GF-D8 (cell line): Measurements from ENCODE around the gene CD33.

Source experiments
- DNase-seq: peaks from one replicate; lab custom pipeline; 2025; lab: John Stamatoyannopoulos, UW

Gene CD33

DNA sequence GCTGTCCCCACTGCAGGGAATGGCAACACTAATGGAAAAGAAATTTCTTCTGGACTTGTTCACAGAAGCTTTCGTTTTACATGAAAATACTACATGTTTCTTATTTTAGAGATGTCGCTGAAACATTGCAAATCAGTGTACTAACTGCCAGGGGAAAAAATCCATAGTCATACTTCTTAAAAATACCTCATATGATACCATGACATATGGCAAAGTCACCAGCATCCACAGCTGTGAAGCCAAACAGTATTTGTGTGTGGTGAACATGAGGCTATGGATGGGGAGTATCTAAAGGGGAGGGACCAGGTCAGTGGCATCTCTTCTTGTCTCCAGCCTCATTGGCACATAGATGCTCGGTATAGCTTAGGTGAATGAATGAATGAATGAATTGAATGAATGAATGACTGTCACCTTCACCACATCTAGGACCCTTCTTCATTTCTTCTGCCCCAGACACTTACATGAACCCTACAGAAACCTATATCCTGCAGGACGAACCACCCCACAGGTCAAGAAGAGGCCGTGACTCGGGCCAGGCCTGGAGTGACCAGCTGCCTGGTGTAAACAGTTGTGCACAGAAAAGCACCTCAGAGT is 14.6 kb upstream of the CD33 start:
- no peak for DNase-seq

DNA sequence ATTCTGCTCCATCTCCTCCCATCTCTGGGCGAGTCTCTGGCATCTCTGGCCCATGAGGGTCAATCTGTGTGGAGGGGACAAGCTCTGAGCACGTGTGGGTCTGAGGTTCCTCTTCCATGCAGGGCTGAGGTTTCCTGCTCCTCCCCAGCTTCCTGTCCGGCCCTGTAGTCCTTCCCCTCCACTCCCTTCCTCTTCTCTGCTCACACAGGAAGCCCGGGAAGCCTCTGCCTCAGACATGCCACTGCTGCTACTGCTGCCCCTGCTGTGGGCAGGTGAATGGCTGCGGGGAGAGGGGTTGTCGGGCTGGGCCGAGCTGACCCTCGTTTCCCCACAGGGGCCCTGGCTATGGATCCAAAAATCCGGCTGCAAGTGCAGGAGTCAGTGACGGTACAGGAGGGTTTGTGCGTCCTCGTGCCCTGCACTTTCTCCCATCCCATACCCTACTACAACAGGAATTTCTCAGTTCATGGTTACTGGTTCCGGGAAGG is 14.0 kb upstream of the CD33 start:
- peak; percentile 74 for DNase-seq

DNA sequence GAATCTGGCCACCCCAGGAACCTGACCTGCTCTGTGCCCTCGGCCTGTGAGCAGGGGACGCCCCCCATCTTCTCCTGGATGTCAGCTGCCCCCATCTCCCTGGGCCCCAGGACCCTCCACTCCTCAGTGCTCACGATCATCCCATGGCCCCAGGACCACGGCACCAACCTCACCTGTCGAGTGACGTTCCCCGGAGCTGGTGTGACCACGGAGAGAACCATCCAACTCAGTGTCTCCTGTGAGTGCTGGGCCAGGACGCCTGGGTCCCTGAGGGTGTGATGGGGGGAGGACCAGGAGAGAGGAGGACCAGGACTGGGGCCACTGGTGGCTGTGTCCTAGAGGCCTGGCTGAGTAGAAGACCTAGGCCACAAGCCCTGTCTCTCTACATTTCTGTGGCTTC is 13.0 kb upstream of the CD33 start:
- DNase-seq: no peak

DNA sequence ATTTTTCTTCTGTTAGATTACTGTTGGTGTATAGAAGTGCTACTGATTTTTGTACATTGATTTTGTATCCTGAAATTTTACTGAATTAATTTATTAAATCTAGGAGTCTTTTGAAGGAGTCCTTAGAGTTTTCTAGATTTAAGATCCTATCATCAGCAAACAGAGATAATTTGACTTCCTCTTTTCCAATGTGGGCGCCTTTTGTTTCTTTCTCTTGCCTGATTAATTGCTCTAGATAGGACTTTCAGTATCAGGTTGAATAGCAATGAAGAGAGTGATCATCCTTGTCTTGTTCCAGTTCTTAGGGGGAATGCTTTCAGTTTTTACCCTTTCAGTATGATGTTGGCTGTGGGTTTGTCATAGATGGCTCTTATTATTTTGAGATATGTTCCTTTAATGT is 5.6 kb upstream of the CD33 start:
- peak; percentile 33 for DNase-seq

DNA sequence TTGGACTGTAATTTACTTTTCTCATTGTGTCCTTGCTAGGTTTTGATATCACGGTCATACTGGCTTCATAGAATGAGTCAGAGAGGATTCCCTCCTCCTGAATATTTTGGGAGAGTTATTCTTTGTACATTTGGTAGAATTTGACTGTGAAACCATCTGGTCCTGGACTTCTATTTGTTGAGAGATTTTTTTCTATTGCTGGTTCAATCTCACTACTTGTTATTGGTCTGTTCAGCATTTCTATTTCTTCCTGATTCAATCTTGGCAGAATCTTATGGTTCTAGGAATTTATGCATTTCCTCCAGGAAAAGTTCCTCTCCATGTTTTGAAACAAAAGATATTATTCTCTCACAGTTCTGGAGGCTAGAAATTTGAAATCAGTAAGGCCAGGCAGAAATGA is 4.9 kb upstream of the CD33 start:
- DNase-seq: no peak

DNA sequence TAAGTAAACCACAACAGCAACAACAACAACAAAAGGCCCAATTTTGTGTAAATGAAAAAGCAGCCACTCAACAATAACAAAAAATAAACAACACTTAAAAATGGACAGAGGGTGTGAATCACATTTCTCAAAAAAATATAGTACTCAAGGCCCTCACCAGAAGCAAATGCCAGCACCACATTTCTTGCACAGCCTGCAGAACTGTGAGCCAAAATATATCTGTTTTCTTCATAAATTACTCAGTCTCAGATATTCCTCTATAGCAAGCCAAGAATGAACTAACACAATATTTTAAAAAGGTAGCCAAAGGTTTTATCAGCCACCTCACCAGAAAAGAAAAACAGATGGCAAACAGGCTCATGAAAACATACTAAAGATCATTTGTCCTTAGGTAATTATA is 3.9 kb upstream of the CD33 start:
- DNase-seq: no peak

DNA sequence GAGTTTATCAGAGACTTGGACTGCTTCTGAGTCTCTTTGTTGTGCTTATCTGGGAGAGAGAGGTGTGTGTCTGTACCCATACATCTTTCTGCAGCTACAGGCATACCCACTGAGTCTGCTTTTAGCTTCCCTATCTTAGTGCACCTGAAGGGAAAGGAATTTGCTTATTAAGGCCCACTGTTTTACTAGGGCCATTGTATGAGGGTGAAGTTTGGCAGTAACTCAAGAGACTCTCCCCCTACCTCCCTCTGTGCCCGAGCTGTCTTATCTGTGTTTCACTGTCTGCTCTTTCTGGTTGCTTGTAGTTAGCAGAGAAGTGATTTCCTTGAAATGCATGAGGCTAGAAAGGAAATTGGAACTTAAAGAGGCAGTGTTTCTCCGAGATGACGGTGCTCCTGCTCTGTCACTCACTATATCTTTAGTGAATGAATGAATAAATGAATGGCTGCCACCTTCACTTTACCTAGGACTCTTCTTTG is 678 bp upstream of the CD33 start:
- DNase-seq: peak; percentile 24

DNA sequence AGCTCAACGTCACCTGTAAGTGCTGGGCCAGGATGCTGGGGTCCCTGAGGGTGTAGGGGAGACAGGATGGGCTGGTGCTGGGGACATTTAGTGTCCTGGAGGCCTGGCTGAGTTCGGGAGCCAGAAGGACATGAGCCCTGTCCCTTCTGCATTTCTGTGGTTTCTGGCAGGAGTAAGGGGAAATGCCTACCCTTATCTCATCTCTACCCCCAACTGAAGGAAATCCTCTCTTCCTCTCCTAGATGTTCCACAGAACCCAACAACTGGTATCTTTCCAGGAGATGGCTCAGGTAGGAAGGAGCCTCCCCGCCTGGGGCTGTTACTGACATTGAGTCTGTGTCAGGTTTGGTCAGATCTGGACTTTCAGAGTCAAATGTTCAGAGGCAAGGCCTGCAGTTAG is 1.2 kb downstream of the CD33 start:
- DNase-seq: peak; percentile 69

DNA sequence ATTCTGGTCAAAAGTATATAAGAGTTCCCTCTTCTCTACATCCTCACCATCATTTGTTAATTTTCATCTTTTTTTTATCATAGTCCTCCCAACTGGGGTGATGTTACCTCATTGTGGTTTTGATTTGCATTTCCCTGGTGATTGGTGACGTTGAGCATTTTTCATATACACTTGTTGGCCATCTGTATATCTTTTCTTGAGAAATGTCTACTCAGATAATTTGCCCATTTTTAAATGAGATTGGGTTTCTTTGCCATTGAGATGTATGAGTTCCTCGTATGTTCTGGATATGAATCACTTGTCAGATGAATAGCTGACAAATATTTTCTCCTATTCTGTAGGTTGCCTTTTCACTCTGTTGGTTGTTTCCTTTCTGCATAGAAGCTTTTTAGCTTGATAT is 2.4 kb downstream of the CD33 start:
- no peak for DNase-seq

DNA sequence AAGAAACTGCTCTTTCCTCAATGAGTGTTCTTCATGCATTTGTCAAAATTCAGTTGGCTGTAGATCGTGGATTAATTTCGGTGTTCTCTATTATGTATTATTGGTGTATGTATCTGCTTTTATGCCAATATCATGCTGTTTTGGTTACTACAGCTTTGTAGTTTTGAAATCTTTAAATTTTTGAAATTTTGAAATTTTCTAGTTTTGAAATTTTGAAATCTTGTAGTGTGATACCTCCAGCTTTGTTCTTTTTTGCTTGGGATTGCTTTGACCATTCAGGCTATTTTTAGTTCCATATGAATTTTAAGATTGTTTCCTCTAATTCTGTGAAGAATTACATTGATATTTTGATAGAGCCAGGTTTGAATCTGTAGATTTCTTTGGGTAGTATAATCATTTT is 3.1 kb downstream of the CD33 start:
- DNase-seq: no peak

DNA sequence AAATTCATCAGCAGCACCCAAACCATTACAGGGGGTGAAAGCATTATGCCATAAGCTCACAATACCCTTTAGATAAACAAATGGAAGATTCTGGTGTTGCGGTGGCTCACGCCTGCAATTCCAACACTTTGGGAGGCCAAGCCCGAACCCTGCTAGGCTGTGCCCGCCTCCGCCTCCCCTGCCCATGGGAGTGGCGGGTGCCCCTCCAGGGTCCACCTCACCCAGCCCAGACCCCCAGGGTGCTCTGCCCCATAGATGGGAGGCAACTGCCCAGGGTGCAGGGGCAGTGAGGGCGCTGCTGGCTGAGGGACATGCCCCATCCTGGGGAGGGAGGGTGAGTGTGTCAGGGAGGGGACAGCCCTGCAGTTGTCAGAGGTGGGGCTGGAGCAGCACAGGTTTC is 16.0 kb downstream of the CD33 start:
- no peak for DNase-seq

DNA sequence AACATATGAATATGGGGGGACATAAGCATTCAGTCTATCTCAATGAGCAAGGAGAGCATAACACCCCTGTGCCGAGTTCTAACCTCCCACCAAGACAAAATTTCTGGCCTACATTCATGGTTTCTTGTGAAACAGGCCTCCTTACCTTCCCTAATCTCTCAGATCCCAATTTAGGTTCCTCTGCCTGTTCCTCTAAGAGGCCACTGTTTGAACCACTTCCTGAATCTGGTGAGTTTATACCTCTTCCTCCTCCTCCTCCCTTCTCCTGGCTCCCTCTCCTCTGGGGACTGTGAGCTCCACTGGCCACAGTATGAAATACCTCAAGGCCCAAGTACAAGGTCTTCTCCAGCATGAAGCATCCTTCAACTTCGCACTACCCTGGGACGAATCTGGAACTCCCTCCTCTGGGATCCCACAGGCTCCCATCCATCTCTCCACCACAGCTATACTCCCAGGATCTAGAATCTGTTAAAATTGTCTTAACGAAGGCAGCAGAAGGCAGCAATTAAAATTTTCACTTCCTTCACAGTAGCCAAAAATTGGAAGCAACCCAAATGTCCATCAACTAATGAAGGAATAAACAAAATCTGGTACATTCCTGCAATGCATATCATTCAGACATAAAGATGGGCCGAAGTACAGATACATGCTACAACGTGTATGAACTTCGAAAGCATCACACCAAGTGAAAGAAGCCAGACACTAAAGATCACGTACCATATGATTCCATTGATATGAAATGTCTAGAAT is 18.2 kb downstream of the CD33 start:
- peak; percentile 35 for DNase-seq

DNA sequence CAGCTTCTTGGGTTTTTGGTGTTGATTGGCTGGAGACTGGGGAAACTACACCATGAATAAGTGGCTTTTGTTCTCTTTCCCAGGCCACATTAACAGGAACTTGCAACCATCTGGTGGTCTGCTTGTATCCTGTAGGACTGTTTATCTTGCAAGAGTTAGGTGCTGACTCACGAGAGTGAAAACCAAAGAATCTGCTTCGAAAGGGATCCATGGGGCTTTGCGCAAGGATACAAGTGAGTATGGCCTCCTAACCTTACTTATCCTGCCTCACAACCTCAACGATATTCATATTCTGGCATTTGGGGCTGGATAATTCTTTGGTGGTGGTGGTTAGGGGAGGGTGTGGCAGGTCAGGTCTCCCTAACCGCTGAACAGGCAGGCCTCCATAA is 21.3 kb downstream of the CD33 start:
- DNase-seq: peak; percentile 92

DNA sequence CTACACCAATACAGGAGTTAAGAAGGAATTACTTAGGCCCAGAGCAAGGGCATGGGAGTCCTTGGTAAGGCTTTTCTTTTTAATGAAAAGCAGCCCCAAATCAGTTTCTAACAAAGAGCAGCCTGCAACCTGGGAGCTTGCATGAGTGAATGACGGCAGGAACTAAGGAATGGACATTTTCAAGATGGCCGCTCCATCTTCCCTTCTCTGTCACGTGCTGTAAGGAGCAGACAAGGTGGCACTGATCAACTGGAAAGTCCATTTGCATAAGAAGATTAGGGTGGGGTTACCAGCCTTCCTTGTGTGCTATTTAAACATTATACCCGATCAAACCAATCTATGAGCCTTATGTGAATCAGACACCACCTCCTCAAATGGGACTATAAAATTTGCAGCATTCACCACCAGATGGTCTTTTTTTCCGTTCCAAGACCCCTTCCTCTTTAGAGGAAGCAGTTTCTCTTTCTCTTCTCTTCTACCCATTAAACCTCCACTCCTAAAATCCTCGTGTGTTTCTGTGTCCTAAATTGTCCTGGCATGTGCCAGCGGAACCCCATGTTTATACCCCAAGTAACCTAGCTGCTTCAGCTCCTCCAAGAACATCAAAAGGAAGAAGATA is 23.2 kb downstream of the CD33 start:
- DNase-seq: no peak

DNA sequence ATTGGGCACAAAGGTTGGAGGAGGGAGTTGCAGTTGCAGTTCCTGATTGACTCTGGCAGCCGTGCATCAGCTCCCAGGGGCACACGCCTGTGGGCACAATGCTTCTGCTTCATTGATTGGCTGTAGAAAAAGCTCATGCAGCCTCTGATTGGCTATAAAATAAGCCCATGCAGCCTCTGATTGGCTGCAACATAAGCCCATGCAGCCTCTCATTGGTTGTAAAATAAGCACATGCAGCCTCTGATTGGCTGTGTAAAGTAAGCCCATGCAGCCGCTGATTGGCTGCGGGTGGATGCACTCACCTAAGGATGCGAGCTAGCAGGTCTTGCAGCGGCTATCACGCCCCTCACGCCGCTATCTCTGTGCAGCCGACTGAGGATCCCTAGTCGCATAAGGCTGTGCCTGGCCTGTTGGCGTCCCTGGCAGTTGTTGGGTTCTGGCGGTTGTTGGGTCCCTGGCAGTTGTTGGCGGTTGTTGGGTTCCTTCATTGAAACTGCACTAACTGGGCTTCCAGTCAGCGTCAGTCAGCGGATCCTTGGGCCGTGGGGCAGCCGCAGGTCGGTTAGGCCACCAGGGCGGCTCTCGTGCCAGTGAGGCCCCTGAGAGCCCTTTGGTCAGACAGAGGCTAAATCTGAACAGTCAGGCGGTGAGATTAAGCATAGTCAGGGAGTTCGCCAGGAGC is 26.0 kb downstream of the CD33 start, which contains the start of gene SIGLECL1:
SIGLECL1 (plus strand) TSS at position 295 of the 682 bp plus-strand sequence. CDS start 12,993 bp downstream, outside the sequence.
- DNase-seq: no peak

DNA sequence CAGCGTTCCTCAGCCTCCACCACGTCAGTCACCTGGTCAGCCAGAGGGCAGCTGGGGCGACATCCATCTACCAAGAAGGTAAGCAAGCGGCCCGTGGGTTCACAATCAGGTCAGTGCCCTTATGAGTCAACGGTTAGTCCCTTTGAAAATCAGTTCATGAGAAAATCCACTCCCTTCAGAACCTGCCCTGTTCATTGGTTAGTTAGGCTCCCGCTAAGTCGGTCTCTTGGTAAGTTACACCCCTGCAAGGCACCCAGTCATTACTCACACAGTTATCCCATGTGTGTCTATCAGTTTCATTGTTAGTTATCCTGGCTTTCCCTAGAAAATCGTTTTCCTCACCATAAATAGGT is 26.6 kb downstream of the CD33 start:
- DNase-seq: no peak

DNA sequence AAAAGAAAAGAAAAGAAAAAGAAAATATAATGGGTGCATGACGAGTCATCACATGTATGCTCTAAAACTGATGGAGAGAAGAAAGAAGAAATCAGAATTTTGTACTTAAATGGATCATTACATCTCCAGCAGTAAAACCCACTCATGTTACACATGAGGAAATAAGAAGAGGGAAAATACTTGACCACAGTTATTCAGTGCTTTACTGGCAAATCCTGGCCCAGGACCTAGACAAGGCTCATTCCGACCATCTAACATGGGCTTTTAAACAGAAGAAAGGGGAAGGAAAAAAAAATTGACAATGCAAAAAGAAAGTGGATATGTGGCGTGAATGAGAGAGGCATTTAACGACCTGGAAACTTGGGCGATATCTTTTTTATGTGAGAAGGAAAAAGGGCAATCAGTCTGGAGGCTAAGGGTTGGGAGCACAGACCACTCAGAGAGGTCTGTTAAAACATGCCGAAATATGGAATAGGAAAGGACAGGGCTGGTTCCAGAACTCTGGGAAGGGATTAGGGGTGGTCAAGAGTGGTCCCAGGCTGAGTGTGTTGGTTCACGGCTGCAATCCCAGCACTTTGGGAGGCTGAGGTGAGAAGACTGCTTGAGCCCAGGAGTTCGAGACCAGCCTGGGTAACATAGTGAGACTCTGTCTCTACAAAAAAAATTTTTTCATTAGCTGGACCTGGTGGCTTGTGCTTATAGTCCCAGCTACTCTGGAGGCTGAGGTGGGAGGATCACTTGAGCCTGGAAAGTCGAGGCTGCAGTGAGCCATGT is 27.6 kb downstream of the CD33 start:
- DNase-seq: no peak

DNA sequence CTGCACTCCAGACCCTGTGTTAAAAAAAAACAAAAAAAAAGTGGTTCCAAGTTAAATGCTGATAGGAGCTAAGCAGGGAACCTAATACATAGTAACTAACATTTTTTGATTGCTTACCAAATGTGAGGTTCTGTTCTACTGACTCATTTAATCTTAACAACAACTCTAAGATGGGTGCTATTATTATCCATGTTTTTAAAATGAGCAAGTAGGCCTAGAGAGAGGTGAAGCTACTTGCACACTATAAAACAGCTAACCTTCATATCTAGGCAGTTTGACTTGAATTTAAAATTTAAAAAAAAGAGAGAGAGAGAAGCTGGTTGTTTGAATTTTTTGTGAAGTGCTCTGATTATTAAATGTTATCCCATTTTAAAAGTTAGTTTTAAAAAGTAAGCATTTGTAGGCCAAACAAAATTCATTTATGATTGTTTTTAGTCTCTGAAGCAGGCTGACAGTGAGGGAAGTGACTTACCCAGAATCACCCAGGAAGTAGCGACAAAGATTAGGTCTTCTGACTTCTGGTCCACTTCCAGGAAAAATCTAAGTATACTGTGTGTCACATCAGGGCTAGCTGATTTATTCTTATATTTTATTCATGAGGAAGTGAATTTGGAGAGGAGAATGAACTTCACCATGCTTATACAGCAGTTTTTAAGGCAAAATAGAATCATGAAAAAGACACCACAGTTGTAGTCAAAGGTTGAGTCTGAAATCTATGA is 28.4 kb downstream of the CD33 start:
- peak; percentile 40 for DNase-seq

DNA sequence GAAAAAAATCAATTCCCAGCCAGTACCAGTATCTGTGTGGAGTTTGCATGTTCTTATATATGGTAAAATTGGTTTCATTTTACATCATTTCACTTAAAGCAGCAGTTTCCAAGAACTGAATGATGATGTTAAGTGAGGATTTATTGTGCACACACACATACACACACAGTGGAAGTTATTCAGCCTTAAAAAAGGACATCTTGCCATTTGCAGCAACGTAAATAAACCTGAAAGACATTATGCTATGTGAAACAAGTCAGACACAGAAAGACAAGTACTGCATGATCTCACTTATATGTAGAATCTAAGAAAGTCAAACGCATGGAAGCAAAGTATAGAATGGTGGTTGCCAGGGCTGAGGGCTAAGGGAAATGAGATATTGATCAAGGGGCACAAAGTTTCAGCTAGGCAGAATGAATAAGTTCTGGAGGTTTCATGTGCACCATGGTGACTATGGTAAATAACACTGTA is 31.3 kb downstream of the CD33 start:
- no peak for DNase-seq

DNA sequence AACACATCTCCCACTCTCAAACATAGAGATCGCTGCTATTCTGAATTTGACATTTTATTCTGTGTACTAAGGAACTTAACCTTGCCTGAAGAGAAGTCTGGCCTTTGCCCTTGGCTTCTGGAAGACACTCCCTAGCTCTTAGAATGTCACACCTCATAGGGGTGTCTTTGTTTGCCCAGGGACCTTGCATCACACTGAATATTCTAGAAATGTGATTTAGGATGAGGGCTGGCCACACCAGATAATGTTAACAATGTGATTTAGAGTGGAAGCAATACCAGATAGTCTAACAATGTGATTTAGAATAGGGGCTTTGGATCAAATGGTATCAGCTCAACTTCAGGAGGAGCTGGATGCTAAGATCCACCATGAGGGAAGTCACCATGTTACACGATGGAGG is 32.6 kb downstream of the CD33 start:
- DNase-seq: no peak
